Lung (tissue), 12 donors: Measurements from ENCODE around the gene ADIPOR2. TPM values are rescaled to one million over a fixed set of nuclear protein-coding genes. Genes with fewer than 3 reads are reported as not detected.

ENCODE experiments used
- ATAC-seq: fragments of 200-7000 bp; cut with Tn5 transposase; one replicate; pipeline ENCODE4 v1.9.1; 2020; ENCODE audit warnings: moderate number of reproducible peaks; ENCODE audit not compliant: insufficient read depth, low FRiP score
- DNase-seq, 3 donors: peaks; one replicate each; pipeline ENCODE4 v3.0.0-alpha.2; 2013 to 2017
- H3K27ac ChIP-seq, 2 donors: one replicate each; pipeline ENCODE4 v1.5.1; 2013; ENCODE audit warnings: mild to moderate bottlenecking in 2 of 2, moderate library complexity in 2 of 2, control low read depth in 1 of 2, inconsistent platforms in 1 of 2, low read depth in 1 of 2, low read length in 1 of 2
- H3K27me3 ChIP-seq, 3 donors: one replicate each; pipeline ENCODE4 v1.5.1; 2013; ENCODE audit warnings: low read length in 2 of 3; ENCODE audit not compliant: control insufficient read depth in 3 of 3, insufficient read depth in 3 of 3
- H3K36me3 ChIP-seq, 4 donors: one replicate each; pipeline ENCODE4 v1.5.1; 2013; ENCODE audit warnings: low read length in 4 of 4, mild to moderate bottlenecking in 1 of 4, moderate library complexity in 1 of 4; ENCODE audit not compliant: control insufficient read depth in 4 of 4, insufficient read depth in 4 of 4
- H3K4me1 ChIP-seq, 5 donors: one replicate each; pipeline ENCODE4 v1.5.1; 2013; ENCODE audit warnings: low read length in 5 of 5, mild to moderate bottlenecking in 2 of 5, moderate library complexity in 1 of 5; ENCODE audit not compliant: control insufficient read depth in 5 of 5, insufficient read depth in 5 of 5
- H3K4me3 ChIP-seq: one replicate; pipeline ENCODE4 v1.5.1; 2013; ENCODE audit warnings: mild to moderate bottlenecking, control low read depth, moderate library complexity
- H3K9ac ChIP-seq, 2 donors: one replicate each; pipeline ENCODE4 v1.5.1; 2013; ENCODE audit warnings: low read length in 2 of 2, control low read depth in 1 of 2; ENCODE audit not compliant: insufficient read depth in 1 of 2
- H3K9me3 ChIP-seq, 4 donors: one replicate each; pipeline ENCODE4 v1.5.1; 2013; ENCODE audit warnings: low read length in 3 of 4, mild to moderate bottlenecking in 1 of 4, moderate library complexity in 1 of 4; ENCODE audit not compliant: control insufficient read depth in 4 of 4, insufficient read depth in 3 of 4
- WGBS, 2 donors: extraction: QIAGEN DNeasy Blood & Tissue Kit; methylation state at CpG; one replicate each; pipeline ENCODE4 v1.1.7; 2013; 5-methylcytosine and 5-hydroxymethylcytosine counted together
- polyA plus RNA-seq, 2 donors: library from polyadenylated mRNA; stranded (reverse); fragments of 200-250 nt; gene quantifications; one replicate each; pipeline ENCODE4 v1.2.1, GENCODE V29; 2013
- total RNA-seq, 2 donors: library from RNA; depleted of rRNA in 1 of 2; stranded (reverse); fragments of >200 nt in 1 of 2; gene quantifications; one replicate each; pipeline ENCODE4 v1.2.1, GENCODE V29; 2014 to 2021
- TF ChIP-seq, protein P1 (sequence below): IDR thresholded peaks from 2 replicates; pipeline ENCODE4 v1.5.1; 2012; ENCODE audit warnings: mild to moderate bottlenecking; ENCODE audit errors: control extremely low read depth, extremely low read depth
- donor health status: control.
- donor health status: control.
- donor health status: Bipolar disorder and iron deficiency.
- donor health status: healthy.
- donor health status: DM: yes; HTN: yes; CAD: no.

Gene ADIPOR2
- total and polyA plus RNA-seq, 4 donors: 31.9 to 61.1 (median 53.6) TPM

GRCh38 chr12:1657688-1658087, 33.2 kb upstream of the ADIPOR2 start:
- H3K9me3 ChIP-seq: peaks cover 0 to 2% (median 0%) of the 10 kb centered on the region in 4 donors
- H3K4me1 ChIP-seq: peaks cover 0 to 12% (median 10%) of the 10 kb centered on the region in 5 donors
- H3K9ac ChIP-seq: no peak overlapping the region
- H3K27me3 ChIP-seq: no peaks in the 10 kb centered on the region
- DNase-seq (peak in 2 of 3 donors; percentile 26 to 45), ATAC-seq (no peak)
- no peak overlapping the region for H3K4me3 ChIP-seq
- WGBS, 2 donors: 31 to 43% methylated on average over 1 of the region's 1 CpG
- no peaks in the 10 kb centered on the region for H3K36me3 ChIP-seq
- TF ChIP-seq, protein P1, sequence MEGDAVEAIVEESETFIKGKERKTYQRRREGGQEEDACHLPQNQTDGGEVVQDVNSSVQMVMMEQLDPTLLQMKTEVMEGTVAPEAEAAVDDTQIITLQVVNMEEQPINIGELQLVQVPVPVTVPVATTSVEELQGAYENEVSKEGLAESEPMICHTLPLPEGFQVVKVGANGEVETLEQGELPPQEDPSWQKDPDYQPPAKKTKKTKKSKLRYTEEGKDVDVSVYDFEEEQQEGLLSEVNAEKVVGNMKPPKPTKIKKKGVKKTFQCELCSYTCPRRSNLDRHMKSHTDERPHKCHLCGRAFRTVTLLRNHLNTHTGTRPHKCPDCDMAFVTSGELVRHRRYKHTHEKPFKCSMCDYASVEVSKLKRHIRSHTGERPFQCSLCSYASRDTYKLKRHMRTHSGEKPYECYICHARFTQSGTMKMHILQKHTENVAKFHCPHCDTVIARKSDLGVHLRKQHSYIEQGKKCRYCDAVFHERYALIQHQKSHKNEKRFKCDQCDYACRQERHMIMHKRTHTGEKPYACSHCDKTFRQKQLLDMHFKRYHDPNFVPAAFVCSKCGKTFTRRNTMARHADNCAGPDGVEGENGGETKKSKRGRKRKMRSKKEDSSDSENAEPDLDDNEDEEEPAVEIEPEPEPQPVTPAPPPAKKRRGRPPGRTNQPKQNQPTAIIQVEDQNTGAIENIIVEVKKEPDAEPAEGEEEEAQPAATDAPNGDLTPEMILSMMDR: no peak
- peak overlapping the region in 1 of 2 donors; percentile 53 for H3K27ac ChIP-seq

DNA sequence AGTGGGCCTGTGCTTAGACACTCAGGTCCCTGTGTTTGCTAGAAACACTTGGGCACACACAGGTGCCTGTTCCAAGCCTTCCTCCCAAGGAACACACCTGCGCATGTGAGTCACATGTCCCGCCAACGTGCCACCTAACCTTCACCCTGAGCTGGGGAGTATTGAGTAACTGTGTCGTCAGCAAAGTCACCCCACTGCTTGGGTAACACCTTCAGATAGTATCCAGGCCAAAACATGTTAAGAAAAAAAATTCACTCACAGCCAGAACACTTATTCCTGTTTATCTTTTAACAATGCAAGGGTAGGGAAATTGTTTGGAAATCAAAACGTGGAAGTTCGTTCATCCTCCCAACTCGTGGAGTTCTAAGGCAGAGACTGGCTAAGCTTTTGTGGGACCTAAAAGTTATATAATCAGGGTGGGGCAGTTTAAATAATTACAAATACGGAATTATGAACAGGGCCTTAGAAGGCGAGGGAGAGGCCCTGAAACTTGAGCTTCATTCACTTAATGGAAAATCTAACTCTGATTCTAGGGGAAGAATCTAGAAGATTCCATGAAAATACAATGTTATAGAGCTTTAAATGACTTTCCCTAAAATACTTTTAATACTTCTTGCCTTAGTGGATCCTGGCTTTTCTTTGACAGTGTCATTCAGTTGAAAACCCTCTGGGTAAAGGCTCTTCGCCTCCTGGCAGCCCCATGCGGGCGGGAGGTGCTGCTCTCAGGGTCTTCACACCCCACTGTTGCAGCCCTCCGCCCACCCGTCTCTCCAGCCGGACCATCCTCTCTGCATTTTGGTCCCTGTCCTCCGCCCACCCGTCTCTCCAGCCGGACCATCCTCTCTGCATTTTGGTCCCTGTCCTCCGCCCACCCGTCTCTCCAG, 30.3 kb upstream of the ADIPOR2 start:
- Histone ChIP-seq H3K4me1 (peaks cover 0 to 12% (median 10%) of the 10 kb centered on the region in 5 donors), H3K36me3 (no peaks in the 10 kb centered on the region), H3K27ac (peak overlapping the region; percentile 91 to 92), H3K9me3 (peaks cover 0 to 2% (median 0%) of the 10 kb centered on the region in 4 donors), H3K4me3 (no peak overlapping the region), H3K27me3 (no peaks in the 10 kb centered on the region), H3K9ac (no peak overlapping the region)
- 43 to 50% methylated on average over 16 to 18 of the region's 20 CpGs for WGBS, 2 donors
- ATAC-seq (peak; percentile 16), DNase-seq (peak; percentile 32 to 57 (median 38))
- TF ChIP-seq, protein P1: no peak

DNA sequence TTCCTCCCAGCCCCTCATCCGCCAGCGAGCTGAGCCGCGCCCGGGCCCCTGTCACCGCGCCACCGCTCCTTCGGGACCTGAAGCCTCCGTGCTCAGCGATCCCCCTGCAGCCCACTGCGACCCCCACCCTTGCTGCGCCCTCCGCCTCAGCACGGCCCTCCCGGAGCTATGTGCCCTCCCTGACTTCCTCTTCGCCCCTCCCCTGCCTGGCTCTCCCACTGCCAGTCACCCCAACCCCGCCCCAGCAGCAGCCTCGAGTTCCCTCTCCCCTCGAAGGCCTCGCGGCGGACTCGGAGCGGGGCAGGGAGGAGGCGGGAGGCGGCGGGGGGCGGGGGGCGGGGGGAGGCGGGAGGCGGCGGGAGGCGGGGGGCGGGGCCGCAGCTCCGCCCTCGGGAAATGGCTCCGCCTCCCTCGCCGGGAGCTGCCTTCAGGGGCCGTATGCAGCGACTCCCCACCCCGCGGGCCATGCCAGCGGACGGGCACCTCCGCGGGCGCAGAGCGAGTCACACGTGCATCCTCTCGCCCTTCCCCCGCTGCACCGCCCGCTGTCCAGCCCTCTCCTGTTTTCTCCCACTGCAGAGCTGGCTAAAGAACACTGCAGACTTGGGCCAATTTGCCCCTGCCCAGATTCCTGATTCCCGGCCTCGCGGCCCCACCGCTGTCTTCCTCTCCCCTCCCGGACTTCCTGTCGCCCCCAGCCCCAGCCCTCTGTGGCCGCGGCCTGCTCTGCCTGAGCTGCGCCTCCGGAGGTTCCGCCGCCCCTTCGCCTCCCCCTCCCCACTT, 29.1 kb upstream of the ADIPOR2 start:
- H3K4me1 ChIP-seq: peaks cover 0 to 12% (median 8%) of the 10 kb centered on the region in 5 donors
- peak; percentile 81 for ATAC-seq

More for the DNA sequence above, 29.1 kb upstream of the ADIPOR2 start:
- peak overlapping the region; percentile 86 to 98 for H3K27ac ChIP-seq
- TF ChIP-seq, protein P1: no peak
- DNase-seq: peak; percentile 88 to 92 (median 91)
- H3K36me3 ChIP-seq: no peaks in the 10 kb centered on the region
- H3K9me3 ChIP-seq: peaks cover 0 to 1% (median 0%) of the 10 kb centered on the region in 4 donors
- H3K27me3 ChIP-seq: no peaks in the 10 kb centered on the region
- H3K4me3 ChIP-seq: peak overlapping the region; percentile 47
- 1 to 4% methylated on average over 47 to 69 of the region's 69 CpGs for WGBS, 2 donors
- H3K9ac ChIP-seq: no peak overlapping the region
